Activated CD4-positive, alpha-beta T cell treated with anti-CD3 and anti-CD28 coated beads for 1 hour (primary cell): ENCODE measurements around the gene AGXT2.
"Not testable (repeated sequence)": the region's sequence is repeated elsewhere in the genome, so short reads cannot be mapped to it uniquely, and the experiment has no call there.

Source experiments
- DNase-seq: peaks from one replicate; pipeline ENCODE4 v3.0.0-alpha.2; 2020

AGXT2 gene

DNA sequence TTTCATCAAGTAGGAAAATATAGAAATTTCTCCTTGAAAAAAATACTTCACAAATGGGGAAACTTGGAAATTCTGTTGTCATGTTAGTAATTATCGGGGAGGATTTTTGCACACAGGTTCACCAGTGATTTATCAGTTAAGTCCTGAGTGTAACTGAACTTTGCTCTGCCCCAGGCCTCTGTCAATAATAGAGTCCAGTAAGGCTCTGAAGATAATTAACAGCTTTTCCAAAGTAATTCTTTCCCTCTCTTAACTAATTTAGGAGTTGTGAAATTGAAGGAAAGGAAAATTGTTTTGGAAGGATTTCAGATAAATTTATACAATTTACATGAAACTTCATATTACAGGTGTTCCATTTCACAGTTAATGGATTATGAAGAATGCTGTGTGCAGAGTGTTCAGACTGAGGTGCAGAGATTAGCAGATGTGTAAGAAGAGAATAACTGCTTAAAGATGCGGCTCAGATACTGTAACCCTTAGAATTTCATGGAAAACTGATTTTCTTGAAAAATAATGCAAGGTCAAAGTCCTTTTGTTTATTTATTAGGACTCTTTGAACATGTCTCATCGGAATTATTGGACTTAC is 2.9 kb upstream of the AGXT2 start:
- no peak for DNase-seq

DNA sequence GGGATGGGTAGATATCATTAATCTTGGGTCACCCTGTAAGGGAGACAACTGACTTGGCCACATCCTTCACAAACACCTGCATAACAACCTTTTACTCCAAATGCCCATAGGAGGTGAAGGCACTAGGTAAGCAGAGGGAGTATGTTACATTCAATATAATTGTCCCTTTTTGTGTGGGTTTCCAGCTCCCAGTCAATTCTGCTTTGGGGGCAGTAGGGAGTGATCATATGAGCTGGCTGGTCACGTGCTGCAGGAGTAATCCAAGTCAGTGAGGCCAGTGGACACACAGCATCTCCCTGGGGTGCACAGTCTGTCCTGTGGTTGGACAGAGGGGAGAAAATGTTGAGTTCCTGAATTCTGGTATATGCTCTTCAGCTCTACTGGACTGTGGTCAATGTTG is 1.2 kb upstream of the AGXT2 start:
- no peak for DNase-seq

DNA sequence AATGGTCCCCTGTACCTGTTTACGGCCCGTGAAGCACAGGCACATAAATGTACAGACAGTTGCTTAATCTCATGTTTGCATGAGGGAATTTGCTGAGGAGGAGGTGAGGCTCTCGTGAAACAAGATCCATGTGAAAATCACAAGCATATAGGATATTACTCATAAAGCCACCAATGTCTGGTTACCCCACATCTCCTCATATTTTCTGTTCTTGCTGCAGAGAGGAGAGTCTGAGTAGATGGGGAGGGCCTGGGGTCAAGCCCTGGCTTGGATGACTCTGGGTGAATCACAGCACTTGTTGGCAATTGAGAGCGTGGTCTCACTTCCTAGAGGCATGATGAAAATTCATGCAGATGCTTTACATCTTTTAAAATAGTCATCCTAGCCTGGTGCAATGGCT is 975 bp downstream of the AGXT2 start:
- DNase-seq = no peak

DNA sequence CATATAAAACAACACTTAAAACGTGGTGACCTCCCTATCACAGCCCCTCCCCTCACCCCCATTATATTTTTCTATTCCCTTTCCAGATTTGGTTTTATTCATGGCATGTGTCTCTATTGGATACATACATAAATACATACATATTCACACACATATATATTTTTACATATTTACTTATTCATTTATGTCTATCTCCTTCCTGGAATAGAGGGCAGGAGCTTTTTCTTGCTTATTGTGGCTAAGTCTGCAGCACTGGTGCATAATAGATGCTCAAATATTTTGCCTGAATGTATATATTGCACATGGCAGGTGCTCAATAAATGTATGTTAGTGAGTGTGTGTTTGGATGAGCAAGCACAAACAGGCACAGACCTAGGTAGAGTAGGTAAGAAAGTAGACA is 2.5 kb downstream of the AGXT2 start:
- no peak for DNase-seq

DNA sequence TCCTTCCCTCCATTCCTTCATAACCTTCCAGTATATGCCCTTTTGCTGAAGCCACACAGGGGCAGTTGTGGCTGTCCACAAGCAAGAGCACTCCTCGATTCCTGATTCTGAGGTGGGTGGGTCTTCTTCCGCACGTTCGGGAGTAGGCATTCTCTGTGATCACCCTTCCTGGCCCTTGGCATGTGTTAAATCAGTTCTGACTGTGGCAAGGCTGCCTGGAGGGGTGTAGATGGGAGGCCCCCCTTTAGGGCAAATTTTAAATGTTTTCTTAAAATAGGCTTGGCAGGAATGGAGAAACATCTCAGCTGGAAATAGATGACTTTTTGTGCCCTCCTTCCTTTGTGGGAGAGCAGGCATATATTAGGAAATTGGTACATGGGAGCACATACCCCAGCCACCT is 3.1 kb downstream of the AGXT2 start:
- no peak for DNase-seq

DNA sequence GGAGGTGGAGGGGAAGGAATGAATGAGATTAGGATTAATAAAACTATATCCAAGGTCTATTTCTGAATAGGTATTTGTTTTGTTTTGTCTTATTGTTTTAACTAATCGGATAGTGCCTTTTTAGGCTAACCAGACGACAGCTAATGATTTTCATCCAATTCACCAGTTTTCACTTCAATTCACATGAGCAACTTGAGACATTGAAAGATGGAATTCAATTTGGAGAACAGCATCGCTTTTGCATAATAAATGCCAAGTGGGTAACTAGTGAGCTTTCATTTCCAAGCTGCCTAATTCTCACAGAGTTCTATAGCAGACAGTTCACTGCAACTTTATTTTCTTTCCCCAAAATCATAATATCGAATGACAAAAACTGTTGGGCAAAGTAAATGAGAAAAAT is 5.0 kb downstream of the AGXT2 start:
- no peak for DNase-seq

DNA sequence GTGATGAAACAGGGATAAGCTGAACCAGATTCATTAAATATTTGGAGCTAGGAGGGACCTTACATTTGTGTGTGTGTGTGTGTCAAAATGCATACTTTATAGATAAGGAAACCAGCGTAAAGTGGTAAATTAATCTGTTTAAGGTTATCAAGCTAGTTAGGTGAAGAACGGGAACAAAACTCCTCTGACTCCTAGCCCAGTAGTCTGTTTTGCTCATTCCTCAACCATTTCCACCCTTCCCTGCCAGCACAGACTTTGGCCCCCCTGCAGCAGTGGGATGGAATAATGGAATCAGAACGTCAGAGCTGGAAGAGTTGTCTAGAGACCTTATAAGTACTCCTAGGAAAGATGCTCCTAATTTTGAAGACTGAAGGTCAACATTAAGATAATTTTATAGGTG is 6.5 kb downstream of the AGXT2 start:
- DNase-seq = no peak

DNA sequence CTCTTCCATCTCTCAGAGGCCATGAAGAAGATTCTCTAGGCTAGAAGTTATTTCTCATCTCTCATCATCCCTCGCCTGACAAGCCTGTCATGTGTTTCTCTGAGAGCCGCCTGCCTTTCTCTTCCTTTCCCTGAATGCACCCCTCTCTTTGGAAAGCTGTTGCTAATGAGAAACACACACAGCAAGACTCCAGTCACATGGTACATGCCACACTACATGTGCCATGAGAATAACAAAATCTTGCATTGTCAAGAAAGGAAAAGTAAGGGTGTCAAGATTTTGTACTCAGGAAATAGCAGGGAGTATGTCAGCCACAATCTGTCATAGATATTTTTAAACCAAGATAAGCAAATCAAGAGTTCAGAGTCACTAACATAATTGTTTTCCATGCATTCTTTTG is 8.9 kb downstream of the AGXT2 start:
- DNase-seq = no peak

DNA sequence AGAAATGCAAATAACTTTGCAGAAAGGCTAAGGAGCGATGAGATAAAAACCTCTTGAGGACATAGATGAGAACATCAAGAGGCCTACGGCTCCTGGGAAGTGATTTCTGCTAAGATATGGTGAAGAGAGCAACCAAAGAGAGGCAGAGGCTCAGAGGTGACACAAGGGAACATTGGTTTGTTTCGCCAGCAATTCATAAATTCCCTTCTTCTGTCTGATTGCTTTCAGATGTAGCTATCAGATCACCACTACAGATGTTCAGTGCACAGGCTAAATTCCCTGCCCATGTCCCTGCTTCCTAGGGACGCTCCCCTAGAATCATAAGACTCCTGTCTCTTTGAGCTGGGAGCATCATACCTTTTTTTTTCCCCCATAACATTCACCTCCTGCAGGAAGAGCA is 11.2 kb downstream of the AGXT2 start:
- no peak for DNase-seq

DNA sequence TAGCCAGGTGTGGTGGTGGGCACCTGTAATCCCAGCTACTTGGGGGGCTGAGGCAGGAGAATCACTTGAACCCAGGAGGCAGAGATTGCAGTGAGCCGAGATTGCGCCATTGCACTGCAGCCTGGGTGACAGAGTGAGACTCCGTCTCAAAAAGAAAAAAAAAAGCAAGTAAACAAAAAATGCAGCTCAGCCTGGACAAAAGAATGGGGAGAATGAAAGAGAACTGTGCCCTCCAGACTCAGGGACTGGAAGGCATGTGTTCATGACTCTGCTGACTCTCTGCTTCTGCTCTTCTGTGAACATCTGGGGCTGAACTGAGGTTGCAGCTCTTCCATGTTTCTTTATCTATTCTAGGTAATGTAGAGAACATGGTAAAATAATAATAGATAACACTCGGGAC is 11.8 kb downstream of the AGXT2 start:
- not testable (repeated sequence) for DNase-seq

DNA sequence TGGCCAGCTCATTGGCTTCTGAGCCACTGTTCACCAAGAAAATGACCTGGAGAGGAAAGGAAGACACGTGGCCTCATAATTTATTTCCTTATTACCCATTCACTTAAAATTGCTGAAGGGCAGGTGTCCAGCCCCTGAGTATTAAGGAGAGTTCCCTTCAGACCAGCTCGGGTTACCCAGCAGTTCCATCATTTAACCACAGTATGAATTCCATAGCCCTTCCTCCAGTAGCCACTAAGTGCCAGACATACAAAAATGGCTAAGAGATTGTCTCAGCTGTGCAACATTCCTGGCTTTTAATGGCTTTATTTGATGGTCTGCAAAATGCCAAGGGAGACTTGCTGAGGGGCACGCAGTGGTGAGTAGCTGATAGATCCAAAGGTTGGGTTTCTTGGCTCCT is 12.5 kb downstream of the AGXT2 start:
- no peak for DNase-seq

DNA sequence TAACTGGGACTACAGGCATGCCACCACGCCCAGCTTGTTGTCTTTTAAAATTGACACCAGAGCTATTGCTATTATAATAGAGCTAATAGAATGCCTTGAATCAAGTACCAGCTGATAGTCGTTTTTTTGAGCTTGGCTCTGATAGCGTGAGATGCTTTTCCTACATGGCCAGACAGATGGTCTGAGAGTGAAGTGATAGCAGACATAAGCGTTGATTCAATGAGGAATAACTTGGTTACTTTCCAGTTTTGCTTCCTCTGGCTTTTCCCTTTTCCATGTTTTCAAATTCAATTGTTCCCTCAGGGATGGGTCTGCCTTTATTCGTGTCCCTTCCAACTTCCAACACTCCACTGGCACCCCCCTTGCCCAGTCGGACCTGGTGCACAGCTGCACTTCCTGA is 15.4 kb downstream of the AGXT2 start:
- no peak for DNase-seq

DNA sequence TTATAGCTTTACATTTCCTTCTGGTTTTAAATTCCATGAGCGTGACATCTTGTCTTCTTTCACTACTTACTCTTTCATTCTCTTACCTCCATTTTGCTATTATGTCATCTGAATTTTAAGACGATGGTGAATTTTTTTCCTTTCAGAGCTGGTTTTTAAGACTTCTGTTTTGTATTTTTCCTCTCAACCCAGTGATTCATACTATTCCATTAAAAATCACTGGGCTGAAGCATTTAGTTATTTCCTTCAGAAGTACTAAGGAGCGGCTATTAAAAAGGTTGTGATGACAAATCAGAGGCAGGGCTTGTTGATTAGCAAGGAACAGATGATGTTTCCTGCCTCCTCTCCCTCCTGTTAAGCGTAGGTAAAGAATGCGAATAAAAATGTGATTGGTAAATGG is 16.5 kb downstream of the AGXT2 start:
- no peak for DNase-seq

DNA sequence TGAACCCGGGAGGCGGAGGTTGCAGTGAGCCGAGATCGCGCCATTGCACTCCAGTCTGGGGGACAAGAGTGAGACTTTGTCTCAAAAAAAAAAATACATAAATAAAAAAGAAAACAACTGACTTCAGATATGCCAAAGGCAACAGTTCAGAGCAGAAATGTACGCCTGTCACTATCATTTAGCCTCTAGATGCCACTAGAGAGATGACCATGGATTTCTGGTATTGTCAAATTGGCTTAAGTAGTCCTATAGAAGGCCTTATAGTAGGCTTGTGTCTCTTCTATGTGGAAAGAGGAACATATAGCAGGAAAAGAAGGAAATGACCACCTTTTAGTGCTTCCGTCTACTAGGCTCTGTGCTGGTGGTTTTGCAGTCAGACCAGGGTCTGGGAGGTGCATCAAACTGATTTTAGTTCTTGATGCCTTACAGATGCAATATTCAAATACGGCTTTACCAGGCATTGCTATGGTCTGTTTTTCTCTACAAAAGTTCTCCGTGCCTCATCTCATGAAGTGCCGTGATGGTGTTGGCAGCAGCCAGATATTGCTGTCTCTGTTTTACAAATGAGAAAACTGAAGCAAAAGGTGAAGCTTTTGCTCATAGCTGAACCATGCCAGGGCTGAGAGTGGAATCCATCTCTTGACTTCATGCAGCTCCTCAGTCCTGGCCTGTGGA is 17.2 kb downstream of the AGXT2 start:
- DNase-seq = no peak

DNA sequence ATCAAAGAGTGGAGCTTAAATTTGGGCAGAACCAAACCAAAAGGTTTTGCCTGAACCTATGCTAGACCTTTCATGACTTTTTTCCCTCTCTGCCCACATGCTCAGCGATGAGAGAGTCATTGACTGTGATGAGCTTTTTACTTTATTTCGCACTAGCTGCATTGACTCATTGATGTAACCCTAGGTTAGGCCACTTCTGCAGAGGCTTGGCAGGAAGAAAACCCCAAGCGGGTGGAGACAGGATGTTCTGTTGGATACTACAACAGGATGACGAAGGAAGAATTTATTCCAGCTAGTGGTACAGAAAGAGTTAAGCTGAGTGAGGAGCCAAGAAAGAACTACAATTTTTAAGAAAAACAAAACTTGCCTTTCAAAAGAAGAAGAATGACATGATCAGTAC is 18.4 kb downstream of the AGXT2 start:
- DNase-seq = no peak

DNA sequence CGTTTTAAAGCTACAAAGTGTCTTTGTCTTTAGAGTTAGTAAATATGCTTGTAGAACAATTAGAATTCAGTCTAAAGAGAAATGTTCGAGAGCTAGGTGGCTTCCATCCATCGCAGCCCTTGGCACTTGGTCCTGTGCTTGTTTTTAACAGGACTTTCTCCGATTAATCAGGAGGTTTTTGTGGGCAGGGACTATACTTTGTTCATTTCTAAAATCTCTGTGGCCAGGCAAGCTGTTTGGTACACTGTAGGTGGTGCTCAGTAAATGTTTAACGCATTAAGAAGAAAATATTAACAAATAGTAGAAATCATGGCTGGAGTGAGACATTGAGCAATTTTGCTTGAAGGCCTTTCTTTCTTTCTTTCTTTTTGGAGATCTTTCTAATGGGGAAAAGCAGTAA is 20.8 kb downstream of the AGXT2 start:
- no peak for DNase-seq

DNA sequence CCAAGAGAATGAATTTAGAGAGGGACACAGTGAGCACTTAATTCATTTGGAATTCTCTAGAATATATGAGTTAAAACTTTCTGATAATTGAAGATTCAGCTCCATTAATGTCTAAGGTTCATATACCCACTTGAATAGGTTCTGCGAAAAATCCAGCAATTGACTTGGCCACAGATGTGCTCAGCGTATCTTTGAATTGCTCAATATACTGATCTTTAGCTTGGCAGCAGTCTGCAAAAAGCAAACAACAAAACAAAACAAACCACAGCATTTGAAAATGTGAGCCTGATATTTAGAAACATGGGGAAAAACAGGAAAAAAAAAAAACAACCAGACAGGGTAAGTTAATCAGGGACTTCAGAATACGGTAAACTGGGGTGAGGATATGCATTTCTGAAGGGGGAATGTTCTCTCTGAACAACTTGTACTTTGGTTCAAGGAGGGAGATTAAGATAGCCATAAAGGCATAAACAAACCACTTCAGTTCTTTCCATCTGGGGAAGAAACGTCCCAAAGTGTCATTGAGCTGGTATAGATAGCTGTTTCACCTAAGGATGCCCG is 21.4 kb downstream of the AGXT2 start:
- DNase-seq = no peak

DNA sequence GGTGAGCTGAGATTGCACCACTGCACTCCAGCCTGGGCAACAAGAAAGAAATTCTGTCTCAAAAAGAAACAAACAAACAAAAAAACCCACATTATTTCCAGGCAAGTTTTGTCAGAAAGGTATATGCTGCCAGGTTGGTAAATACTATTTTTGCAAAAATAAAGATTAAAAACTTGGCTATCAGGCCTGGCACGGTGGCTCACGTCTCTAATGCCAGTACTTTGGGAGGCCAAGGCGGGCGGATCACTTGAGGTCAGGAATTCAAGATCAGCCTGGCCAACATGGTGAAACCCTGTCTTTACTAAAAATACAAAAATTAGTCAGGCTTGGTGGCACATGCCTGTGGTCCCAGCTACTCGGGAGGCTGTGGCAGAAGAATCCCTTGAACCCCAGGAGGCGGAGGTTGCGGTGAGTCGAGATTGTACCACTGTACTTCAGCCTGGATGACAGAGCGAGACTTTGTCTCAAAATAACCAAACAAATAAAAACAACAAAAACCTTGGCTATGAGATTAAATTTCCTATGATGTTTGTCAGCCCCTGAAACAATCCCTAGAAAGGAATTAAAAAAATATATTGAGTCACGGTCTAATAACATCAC is 22.7 kb downstream of the AGXT2 start:
- no peak for DNase-seq

DNA sequence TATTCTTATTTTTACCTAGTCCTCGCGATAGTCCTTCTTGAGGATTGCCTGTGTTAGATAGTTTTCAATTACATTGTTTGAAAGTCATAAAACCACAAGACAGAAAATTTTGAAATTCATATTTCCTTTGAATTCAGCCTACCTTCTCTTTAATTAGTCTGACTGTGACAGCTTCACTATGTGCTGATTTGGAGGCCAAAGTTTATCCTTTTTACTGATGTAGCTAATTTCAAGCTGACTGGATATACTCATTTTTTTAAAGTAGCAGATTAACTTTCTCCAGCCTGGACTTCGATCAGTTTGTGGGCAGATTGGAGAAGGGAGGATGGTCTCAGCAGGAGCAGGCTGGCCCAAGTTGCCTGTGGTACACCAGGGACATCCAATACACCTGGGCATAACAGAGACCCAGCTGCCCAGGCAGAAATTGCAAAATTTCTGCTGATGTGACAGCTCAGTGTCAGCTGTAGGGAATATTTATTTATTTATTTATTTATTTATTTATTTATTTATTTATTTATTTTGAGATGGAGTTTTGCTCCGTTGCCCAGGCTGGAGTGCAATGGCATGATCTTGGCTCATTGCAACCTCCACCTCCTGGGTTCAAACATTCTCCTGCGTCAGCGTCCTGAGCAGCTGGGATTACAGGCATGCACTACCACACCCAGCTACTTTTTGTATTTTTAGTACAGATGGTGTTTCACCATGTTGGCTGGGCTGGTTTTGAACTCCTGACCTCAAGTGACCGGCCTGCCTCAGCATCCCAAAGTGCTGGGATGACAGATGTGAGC is 24.2 kb downstream of the AGXT2 start:
- no peak for DNase-seq

DNA sequence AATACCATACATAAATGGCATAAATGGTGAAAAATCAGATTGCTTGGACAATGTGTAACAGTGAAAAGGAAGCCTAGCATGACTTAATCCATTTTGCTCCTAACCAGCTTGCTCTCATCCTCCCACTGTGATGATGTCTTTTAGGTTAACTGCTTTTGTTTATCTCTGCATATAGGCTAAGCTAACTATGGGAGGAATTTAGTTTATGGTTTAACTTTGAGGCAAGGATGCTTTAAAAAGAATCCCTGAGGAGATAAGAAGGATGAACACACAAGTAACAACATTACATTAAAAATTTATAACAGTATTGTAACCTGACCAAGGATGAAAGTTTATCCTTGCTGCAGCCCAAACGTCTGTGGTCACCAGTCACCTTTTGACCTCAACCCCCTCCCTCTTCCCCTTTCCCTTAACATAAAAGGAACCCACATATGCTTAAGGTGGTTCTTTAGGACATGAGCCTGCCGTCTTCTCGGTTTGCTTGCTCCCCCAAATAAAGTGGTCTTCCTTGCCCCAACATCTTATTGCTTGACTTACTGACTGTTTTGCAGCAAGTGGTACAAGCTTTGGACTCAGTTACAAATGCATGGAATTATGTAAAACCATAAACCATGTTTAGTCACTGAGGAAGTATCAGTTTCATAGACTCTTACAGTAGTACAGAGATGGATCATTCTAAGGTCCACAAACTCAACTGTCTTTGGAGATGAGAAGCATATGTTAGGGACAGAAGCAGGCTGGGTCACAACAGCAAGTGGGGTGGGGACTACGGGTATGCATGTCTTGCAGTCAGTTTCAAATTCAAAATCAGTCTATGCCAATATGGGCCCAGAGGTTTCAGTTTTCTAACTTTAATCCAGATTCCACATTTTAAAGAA is 31.3 kb downstream of the AGXT2 start:
- DNase-seq = no peak

DNA sequence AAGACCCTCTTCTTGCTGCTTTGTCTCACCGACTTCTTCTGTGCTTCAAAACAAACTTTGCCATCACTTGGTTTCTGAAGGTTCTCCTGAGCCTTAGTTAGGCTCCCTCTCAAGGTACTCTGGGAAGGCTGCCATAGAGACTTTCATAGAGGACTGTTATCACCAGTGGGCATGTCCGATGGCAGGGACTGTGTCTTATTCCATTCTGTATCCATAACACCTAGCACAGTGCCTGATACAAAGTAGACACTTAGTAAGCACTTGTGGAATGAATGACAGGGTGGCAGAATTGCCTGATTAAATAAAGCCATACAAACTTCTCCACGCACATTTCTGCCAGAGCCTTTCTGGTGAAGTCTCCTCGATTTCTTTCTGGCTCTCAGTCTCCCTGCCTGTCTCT is 32.7 kb downstream of the AGXT2 start:
- no peak for DNase-seq

DNA sequence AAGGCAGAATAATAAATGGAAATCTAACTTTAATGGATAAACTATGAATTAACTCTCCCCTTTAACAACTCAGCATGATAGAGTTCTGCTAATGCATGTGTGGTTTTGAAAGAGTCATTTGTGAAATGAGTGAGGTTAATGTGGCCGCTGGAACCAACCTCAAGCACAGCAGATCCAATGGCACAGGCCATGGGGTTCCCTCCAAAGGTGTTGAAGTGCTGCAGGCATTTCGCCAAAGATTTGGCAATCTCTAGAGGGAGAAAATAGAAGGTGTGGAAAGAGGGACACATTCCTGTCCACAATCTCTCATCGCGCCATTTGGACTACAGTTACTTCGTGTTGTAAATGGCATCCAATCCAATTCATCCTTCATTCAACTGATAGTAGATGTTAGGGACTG is 35.0 kb downstream of the AGXT2 start:
- DNase-seq = no peak

DNA sequence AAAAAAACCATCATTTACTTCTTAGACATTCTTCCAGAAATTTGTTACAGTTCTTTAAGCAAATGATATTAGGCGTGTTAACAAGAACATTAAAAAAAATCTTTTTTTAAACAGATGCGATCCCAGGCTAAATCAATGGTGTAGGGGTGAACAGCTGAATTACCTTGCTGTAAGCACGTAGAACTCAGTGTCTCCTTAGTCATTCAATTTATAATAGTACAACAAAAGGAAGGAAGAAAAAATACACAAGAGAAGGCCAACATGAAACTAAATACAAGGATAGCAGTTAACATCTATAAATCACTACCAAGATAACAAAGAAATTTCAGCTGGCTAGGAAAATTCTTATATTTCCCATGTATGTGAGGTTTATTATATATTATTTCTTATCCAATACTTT is 35.4 kb downstream of the AGXT2 start:
- no peak for DNase-seq
